HEK293 (cell line): Measurements from ENCODE around the gene MIR17HG.
"Not testable (repeated sequence)": the region's sequence is repeated elsewhere in the genome, so short reads cannot be mapped to it uniquely, and the experiment has no call there.

Experiments
- CTCF ChIA-PET: fragments of 350-600 bp; formaldehyde crosslinking; extraction: SDS; loops from one replicate; lab custom pipeline; 2021; ENCODE audit warnings: antibody characterized with exemption; lab: Yijun Ruan, JAX
- POLR2A ChIA-PET: fragments of 300-600 bp; formaldehyde crosslinking; extraction: SDS; loops from one replicate; lab custom pipeline; 2020; ENCODE audit warnings: antibody characterized with exemption, inconsistent platforms; lab: Yijun Ruan, JAX
- H3K27ac ChIP-seq: fragments of 200-500 bp; sonication (Bioruptor generic); 2 replicates; pipeline ENCODE4 v1.5.1; 2014; ENCODE audit warnings: low read depth, low read length, control low read depth, inconsistent platforms; ENCODE audit errors: extremely low read depth
- H3K36me3 ChIP-seq, 2 experiments: fragments of 200-500 bp in 1 of 2; sonication (Bioruptor generic) in 1 of 2; 1 replicate in 1 of 2; 2 replicates in 1 of 2; pipeline ENCODE4 v1.5.1; 2014 to 2017; ENCODE audit warnings: inconsistent platforms in 2 of 2, low read length in 2 of 2; ENCODE audit not compliant: control insufficient read depth in 2 of 2, insufficient read depth in 1 of 2
- H3K4me1 ChIP-seq: fragments of 200-500 bp; sonication (Bioruptor generic); 2 replicates; pipeline ENCODE4 v1.5.1; 2014; ENCODE audit warnings: mild to moderate bottlenecking, low read length, inconsistent platforms; ENCODE audit not compliant: control insufficient read depth, insufficient read depth
- H3K4me3 ChIP-seq: 2 replicates; pipeline ENCODE4 v1.5.1; 2011; ENCODE audit warnings: low read depth, mild to moderate bottlenecking, control low read depth, low read length, moderate library complexity
- H3K9me3 ChIP-seq: fragments of 200-500 bp; sonication (Bioruptor generic); 2 replicates; pipeline ENCODE4 v1.5.1; 2014; ENCODE audit warnings: low read depth, low read length, inconsistent platforms; ENCODE audit not compliant: control insufficient read depth, insufficient read depth
- KLF16 ChIP-seq: fragments of 450-650 bp; formaldehyde crosslinking; IDR thresholded peaks from 2 replicates; pipeline ENCODE4 v1.5.1; 2017; ENCODE audit warnings: missing biosample characterization, missing genetic modification characterization
- KLF7 ChIP-seq: fragments of 450-650 bp; formaldehyde crosslinking; IDR thresholded peaks from 2 replicates; pipeline ENCODE4 v1.5.1; 2016; ENCODE audit warnings: missing biosample characterization, missing genetic modification characterization, borderline replicate concordance
- KLF9 ChIP-seq: fragments of 450-650 bp; formaldehyde crosslinking; IDR thresholded peaks from 2 replicates; pipeline ENCODE4 v1.5.1; 2016; ENCODE audit warnings: missing biosample characterization, missing genetic modification characterization, low read depth
- MEIS1 ChIP-seq: sonication (generic); formaldehyde crosslinking; IDR thresholded peaks from 2 replicates; pipeline ENCODE4 v1.8.1; 2022; ENCODE audit warnings: missing genetic modification reagents, mild to moderate bottlenecking, borderline replicate concordance
- OVOL3 ChIP-seq: fragments of 450-650 bp; formaldehyde crosslinking; IDR thresholded peaks from 2 replicates; pipeline ENCODE4 v1.5.1; 2016; ENCODE audit warnings: missing biosample characterization, missing genetic modification characterization
- ZBTB20 ChIP-seq: fragments of 450-650 bp; formaldehyde crosslinking; IDR thresholded peaks from 2 replicates; pipeline ENCODE4 v1.5.1; 2016; ENCODE audit warnings: missing biosample characterization, missing genetic modification characterization
- ZFP37 ChIP-seq: fragments of 450-650 bp; formaldehyde crosslinking; IDR thresholded peaks from 2 replicates; pipeline ENCODE4 v1.5.1; 2016; ENCODE audit warnings: missing biosample characterization, missing genetic modification characterization
- ZNF2 ChIP-seq: fragments of 450-650 bp; formaldehyde crosslinking; IDR thresholded peaks from 2 replicates; pipeline ENCODE4 v1.5.1; 2016; ENCODE audit warnings: missing biosample characterization, missing genetic modification characterization
- ZNF366 ChIP-seq: fragments of 450-650 bp; formaldehyde crosslinking; conservative IDR thresholded peaks from 2 replicates; pipeline ENCODE4 v1.5.1; 2016; ENCODE audit warnings: missing biosample characterization, missing genetic modification characterization
- ZNF394 ChIP-seq: fragments of 450-650 bp; formaldehyde crosslinking; IDR thresholded peaks from 2 replicates; pipeline ENCODE4 v1.5.1; 2016; ENCODE audit warnings: missing biosample characterization, missing genetic modification characterization, mild to moderate bottlenecking, moderate library complexity, borderline replicate concordance
- ZNF423 ChIP-seq: fragments of 450-650 bp; formaldehyde crosslinking; IDR thresholded peaks from 2 replicates; pipeline ENCODE4 v1.5.1; 2016; ENCODE audit warnings: missing biosample characterization, missing genetic modification characterization
- ZNF521 ChIP-seq: fragments of 450-650 bp; formaldehyde crosslinking; IDR thresholded peaks from 2 replicates; pipeline ENCODE4 v1.5.1; 2017; ENCODE audit warnings: missing biosample characterization, mild to moderate bottlenecking, missing genetic modification characterization
- ZNF670 ChIP-seq: fragments of 450-650 bp; formaldehyde crosslinking; IDR thresholded peaks from 2 replicates; pipeline ENCODE4 v1.5.1; 2016; ENCODE audit warnings: missing biosample characterization, missing genetic modification characterization, low read depth
- ZNF785 ChIP-seq: fragments of 450-650 bp; formaldehyde crosslinking; IDR thresholded peaks from 2 replicates; pipeline ENCODE4 v1.5.1; 2016; ENCODE audit warnings: missing biosample characterization, missing genetic modification characterization
- ZNF843 ChIP-seq: fragments of 450-650 bp; formaldehyde crosslinking; IDR thresholded peaks from 2 replicates; pipeline ENCODE4 v1.5.1; 2016; ENCODE audit warnings: missing biosample characterization, missing genetic modification characterization
- TF ChIP-seq, protein P1 (sequence below): fragments of 450-650 bp; formaldehyde crosslinking; IDR thresholded peaks from 2 replicates; pipeline ENCODE4 v1.5.1; 2016; ENCODE audit warnings: missing biosample characterization, missing genetic modification characterization
- TF ChIP-seq, protein P2 (sequence below): fragments of 450-650 bp; formaldehyde crosslinking; IDR thresholded peaks from 2 replicates; pipeline ENCODE4; 2016; ENCODE audit warnings: missing biosample characterization, missing genetic modification characterization
- TF ChIP-seq, protein P3 (sequence below): fragments of 450-650 bp; formaldehyde crosslinking; IDR thresholded peaks from 2 replicates; pipeline ENCODE4 v1.5.1; 2016; ENCODE audit warnings: missing biosample characterization, missing genetic modification characterization

Gene MIR17HG

DNA sequence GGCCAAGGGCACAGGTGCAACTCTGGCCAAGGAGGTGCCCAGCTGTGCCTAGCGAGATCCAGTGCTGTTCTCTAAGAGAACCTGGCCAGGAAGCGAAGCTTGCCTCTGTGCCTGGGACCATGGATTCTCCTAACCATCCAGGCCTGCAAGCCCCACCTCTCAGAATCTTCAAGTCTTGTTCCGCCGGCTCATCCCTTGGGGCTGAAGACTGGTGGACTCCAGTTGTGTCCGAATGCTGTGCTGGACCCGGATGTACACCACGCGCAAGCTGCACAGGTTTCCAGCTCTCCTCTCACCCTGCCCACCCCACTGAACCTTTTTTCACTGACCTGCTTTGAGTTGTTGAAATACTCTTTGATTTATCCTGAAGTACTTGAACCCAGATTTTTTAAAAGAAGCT lies 27.5 kb upstream of the MIR17HG start (continued):
- TF ChIP-seq, protein P1, sequence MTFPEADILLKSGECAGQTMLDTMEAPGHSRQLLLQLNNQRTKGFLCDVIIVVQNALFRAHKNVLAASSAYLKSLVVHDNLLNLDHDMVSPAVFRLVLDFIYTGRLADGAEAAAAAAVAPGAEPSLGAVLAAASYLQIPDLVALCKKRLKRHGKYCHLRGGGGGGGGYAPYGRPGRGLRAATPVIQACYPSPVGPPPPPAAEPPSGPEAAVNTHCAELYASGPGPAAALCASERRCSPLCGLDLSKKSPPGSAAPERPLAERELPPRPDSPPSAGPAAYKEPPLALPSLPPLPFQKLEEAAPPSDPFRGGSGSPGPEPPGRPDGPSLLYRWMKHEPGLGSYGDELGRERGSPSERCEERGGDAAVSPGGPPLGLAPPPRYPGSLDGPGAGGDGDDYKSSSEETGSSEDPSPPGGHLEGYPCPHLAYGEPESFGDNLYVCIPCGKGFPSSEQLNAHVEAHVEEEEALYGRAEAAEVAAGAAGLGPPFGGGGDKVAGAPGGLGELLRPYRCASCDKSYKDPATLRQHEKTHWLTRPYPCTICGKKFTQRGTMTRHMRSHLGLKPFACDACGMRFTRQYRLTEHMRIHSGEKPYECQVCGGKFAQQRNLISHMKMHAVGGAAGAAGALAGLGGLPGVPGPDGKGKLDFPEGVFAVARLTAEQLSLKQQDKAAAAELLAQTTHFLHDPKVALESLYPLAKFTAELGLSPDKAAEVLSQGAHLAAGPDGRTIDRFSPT (tag by site-specific recombination): no peak
- TF ChIP-seq ZBTB20 (tag by site-specific recombination) (no peak), KLF16 (no peak), ZNF843 (tag by site-specific recombination) (no peak), KLF9 (no peak), ZNF394 (tag by site-specific recombination) (no peak)

DNA sequence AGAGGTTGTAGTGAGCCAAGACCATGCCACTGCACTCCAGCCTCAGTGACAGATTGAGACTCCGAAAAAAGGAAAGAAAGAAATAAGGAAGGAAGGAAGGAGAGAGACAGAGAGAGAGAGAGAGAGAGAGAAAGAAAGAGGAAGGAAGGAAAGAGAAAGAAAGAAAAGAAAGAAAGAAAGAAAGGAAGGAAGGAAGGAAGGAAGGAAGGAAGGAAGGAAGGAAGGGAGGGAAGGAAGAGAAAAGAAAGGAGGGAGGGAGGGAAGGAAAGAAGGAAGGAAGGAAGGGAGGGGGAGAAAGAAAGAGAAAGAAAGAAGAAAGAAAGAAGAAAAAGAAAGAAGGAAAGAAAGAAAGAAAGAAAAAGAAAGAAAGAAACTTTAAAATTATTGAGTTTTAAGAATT lies 26.5 kb upstream of the MIR17HG start:
- CTCF ChIA-PET: interaction anchor here (0.7 kb wide), 1 partner anchor 18 kb away, joined by 8 read pairs; no protein-coding TSS in a partner anchor
- H3K36me3 ChIP-seq, H3K4me3 ChIP-seq, POLR2A ChIA-PET, H3K4me1 ChIP-seq, H3K9me3 ChIP-seq, H3K27ac ChIP-seq: not testable (repeated sequence)
- peak; percentile 74 for TF ChIP-seq ZNF366 (tag by site-specific recombination)

DNA sequence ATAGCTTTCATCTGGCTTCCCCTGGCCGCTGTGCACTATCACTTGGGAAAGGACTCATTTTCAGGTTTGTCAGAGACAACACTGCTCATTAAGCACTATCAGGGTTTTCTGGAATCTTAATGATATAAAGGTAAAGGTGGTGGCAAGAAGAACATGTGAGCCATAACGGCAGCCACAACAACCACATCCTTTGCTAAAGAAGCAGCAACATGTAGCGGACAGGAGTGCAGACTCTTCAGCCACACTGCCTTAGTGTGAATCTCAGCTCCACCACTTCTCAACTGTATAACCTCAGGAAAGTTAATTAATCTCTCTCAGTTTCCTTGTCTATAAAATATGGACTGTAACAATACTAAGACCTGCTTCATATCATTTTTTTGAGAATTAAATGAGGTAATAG lies 24.1 kb upstream of the MIR17HG start:
- ChIA-PET POLR2A (no interaction called here), CTCF (interaction anchor here (0.6 kb wide), 1 partner anchor 1291 kb away, joined by 4 read pairs; no protein-coding TSS in a partner anchor)
- Histone ChIP-seq H3K4me1 (no peaks in the 10 kb centered on the region), H3K36me3 (no peaks in the 10 kb centered on the region), H3K9me3 (no peaks in the 10 kb centered on the region), H3K27ac (no peak overlapping the region), H3K4me3 (no peak overlapping the region)
- no peak for TF ChIP-seq KLF7
- TF ChIP-seq OVOL3: no peak
- TF ChIP-seq MEIS1: no peak
- TF ChIP-seq ZNF423 (tag by site-specific recombination): no peak
- TF ChIP-seq, protein P2, sequence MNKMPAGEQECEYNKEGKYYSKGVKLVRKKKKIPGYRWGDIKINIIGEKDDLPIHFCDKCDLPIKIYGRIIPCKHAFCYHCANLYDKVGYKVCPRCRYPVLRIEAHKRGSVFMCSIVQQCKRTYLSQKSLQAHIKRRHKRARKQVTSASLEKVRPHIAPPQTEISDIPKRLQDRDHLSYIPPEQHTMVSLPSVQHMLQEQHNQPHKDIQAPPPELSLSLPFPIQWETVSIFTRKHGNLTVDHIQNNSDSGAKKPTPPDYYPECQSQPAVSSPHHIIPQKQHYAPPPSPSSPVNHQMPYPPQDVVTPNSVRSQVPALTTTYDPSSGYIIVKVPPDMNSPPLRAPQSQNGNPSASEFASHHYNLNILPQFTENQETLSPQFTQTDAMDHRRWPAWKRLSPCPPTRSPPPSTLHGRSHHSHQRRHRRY (tag by site-specific recombination): no peak
- no peak for TF ChIP-seq ZNF2
- TF ChIP-seq ZNF670 (tag by site-specific recombination): no peak
- TF ChIP-seq ZNF785 (tag by site-specific recombination): no peak
- no peak for TF ChIP-seq ZNF521 (tag by site-specific recombination)
- no peak for TF ChIP-seq KLF16

DNA sequence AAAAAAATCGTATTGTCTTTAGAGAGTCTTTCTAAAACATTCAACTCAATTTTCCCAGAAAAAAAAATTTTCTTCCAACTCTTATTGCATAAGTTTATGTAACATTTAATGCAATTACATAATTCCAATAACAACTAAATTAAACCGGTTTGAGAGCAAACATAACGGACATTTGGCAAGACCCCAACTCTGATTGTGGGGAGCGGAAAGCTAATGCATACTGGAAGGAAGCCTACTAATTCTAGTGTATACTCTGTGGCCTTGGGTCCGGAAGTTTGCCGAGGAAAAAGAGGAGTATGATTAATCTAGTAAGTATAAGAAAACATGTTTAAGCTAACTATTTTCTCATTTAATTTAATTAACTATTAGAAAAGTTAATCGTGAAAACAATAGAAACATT lies 21.3 kb upstream of the MIR17HG start:
- no peak for TF ChIP-seq ZFP37 (tag by site-specific recombination)
- TF ChIP-seq, protein P3, sequence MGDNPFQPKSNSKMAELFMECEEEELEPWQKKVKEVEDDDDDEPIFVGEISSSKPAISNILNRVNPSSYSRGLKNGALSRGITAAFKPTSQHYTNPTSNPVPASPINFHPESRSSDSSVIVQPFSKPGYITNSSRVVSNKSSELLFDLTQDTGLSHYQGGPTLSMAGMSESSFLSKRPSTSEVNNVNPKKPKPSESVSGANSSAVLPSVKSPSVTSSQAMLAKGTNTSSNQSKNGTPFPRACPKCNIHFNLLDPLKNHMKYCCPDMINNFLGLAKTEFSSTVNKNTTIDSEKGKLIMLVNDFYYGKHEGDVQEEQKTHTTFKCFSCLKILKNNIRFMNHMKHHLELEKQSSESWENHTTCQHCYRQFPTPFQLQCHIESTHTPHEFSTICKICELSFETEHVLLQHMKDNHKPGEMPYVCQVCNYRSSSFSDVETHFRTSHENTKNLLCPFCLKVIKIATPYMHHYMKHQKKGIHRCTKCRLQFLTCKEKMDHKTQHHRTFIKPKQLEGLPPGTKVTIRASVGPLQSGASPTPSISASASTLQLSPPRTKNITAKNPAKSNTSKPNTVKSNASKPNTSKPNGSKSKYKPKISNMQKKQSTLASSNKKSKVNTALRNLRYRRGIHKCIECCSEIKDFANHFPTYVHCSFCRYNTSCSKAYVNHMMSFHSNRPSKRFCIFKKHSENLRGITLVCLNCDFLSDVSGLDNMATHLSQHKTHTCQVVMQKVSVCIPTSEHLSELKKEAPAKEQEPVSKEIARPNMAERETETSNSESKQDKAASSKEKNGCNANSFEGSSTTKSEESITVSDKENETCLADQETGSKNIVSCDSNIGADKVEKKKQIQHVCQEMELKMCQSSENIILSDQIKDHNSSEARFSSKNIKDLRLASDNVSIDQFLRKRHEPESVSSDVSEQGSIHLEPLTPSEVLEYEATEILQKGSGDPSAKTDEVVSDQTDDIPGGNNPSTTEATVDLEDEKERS (tag by site-specific recombination): no peak
- TF ChIP-seq, all 188 proteins: peak for 0
- POLR2A ChIA-PET: no interaction called here
- CTCF ChIA-PET: interaction anchor here (0.7 kb wide), 1 partner anchor 456 kb away, joined by 3 read pairs; no protein-coding TSS in a partner anchor
- Histone ChIP-seq H3K9me3 (no peaks in the 10 kb centered on the region), H3K4me3 (no peak overlapping the region), H3K27ac (no peak overlapping the region), H3K4me1 (no peaks in the 10 kb centered on the region), H3K36me3 (no peaks in the 10 kb centered on the region)
